Skeletal muscle tissue (tissue), 5 donors: ENCODE data around the gene IFNL1. TPM values are rescaled to one million over a fixed set of nuclear protein-coding genes. Genes with fewer than 3 reads are reported as not detected.
"Not testable (repeated sequence)": the region's sequence is repeated elsewhere in the genome, so short reads cannot be mapped to it uniquely, and the experiment has no call there.

Experiments
- H3K27ac ChIP-seq: one replicate; pipeline ENCODE4 v1.7.0; 2013; ENCODE audit warnings: mild to moderate bottlenecking, low read depth, low read length, inconsistent platforms
- H3K27me3 ChIP-seq, 3 donors: one replicate each; pipeline ENCODE4 v1.7.0; 2013; ENCODE audit warnings: low read length in 3 of 3; ENCODE audit not compliant: control insufficient read depth in 3 of 3, insufficient read depth in 3 of 3
- H3K36me3 ChIP-seq, 3 donors: one replicate each; pipeline ENCODE4 v1.7.0; 2013; ENCODE audit warnings: low read length in 3 of 3; ENCODE audit not compliant: control insufficient read depth in 3 of 3, insufficient read depth in 3 of 3
- H3K4me1 ChIP-seq, 3 donors: one replicate each; pipeline ENCODE4 v1.7.0; 2013; ENCODE audit warnings: low read length in 3 of 3, mild to moderate bottlenecking in 3 of 3; ENCODE audit not compliant: control insufficient read depth in 3 of 3, insufficient read depth in 3 of 3
- H3K4me3 ChIP-seq, 3 donors: one replicate each; pipeline ENCODE4 v1.7.0; 2013; ENCODE audit warnings: low read length in 3 of 3
- H3K9ac ChIP-seq, 3 donors: one replicate each; pipeline ENCODE4 v1.7.0; 2013; ENCODE audit warnings: low read length in 3 of 3, mild to moderate bottlenecking in 3 of 3, moderate library complexity in 2 of 3, low read depth in 1 of 3
- H3K9me3 ChIP-seq, 3 donors: one replicate each; pipeline ENCODE4 v1.7.0; 2013; ENCODE audit warnings: low read length in 3 of 3; ENCODE audit not compliant: control insufficient read depth in 3 of 3
- small RNA-seq: library from RNA; depleted of rRNA; stranded (forward); fragments of <200 nt; gene quantifications from one replicate; pipeline ENCODE3, GENCODE V24; 2014
- total RNA-seq: library from RNA; depleted of rRNA; stranded (reverse); fragments of >200 nt; gene quantifications from one replicate; pipeline ENCODE4 v1.2.3, GENCODE V29; 2014
- donor health status: Osteomylitis.

The IFNL1 gene
- total RNA-seq, 1 donor from 2014 or later: not detected

GRCh38 chr19:39340156-39340555, 43.9 kb downstream of the IFNL1 start:
- H3K36me3 ChIP-seq, H3K9me3 ChIP-seq, H3K27ac ChIP-seq, H3K27me3 ChIP-seq, H3K9ac ChIP-seq, H3K4me3 ChIP-seq: not testable (repeated sequence)
- peaks cover 20 to 35% (median 26%) of the 10 kb centered on the region in 3 donors for H3K4me1 ChIP-seq

GRCh38 chr19:39341129-39341718, 45.0 kb downstream of the IFNL1 start:
- Histone ChIP-seq H3K4me3 (peak overlapping the region; percentile 91 to 100 (median 98)), H3K36me3 (no peaks in the 10 kb centered on the region), H3K9me3 (no peaks in the 10 kb centered on the region), H3K27me3 (no peaks in the 10 kb centered on the region), H3K27ac (peak overlapping the region; percentile 86), H3K9ac (peak overlapping the region; percentile 89 to 99 (median 96)), H3K4me1 (peaks cover 29 to 46% (median 36%) of the 10 kb centered on the region in 3 donors)

- Histone ChIP-seq H3K4me3 (peak within 1 kb of the TSS; percentile 91 to 100 (median 98)), H3K36me3 (no peaks in the 10 kb centered on the region), H3K27ac (peak within 1 kb of the TSS; percentile 88), H3K4me1 (peaks cover 29 to 51% (median 37%) of the 10 kb centered on the region in 3 donors), H3K9me3 (no peaks in the 10 kb centered on the region), H3K27me3 (no peaks in the 10 kb centered on the region), H3K9ac (peak within 1 kb of the TSS; percentile 89 to 99 (median 96))
Observed at GRCh38 chr19:39341719-39342604, 45.8 kb downstream of the IFNL1 start, which contains the start of gene SAMD4B. Gene SAMD4B, plus strand, starts transcription at chr19:39342421. Its CDS starts 14,473 bp downstream, at chr19:39356894.

GRCh38 chr19:39342647-39343305, 46.6 kb downstream of the IFNL1 start:
- Histone ChIP-seq H3K27me3 (no peaks in the 10 kb centered on the region), H3K9ac (peak overlapping the region; percentile 83 to 94 (median 84)), H3K9me3 (no peaks in the 10 kb centered on the region), H3K4me3 (peak overlapping the region; percentile 73 to 77 (median 74)), H3K27ac (peak overlapping the region; percentile 88), H3K4me1 (peaks cover 29 to 56% (median 43%) of the 10 kb centered on the region in 3 donors), H3K36me3 (peaks cover 0 to 4% (median 0%) of the 10 kb centered on the region in 3 donors)

GRCh38 chr19:39345956-39346355, 49.7 kb downstream of the IFNL1 start:
- H3K9ac ChIP-seq: peak overlapping the region in 1 of 3 donors; percentile 53
- no peak overlapping the region for H3K27ac ChIP-seq
- peaks cover 24 to 50% (median 41%) of the 10 kb centered on the region in 3 donors for H3K4me1 ChIP-seq
- H3K27me3 ChIP-seq: no peaks in the 10 kb centered on the region
- no peak overlapping the region for H3K4me3 ChIP-seq
- H3K9me3 ChIP-seq: no peaks in the 10 kb centered on the region
- H3K36me3 ChIP-seq: peaks cover 0 to 11% (median 0%) of the 10 kb centered on the region in 3 donors

- H3K27me3 ChIP-seq: no peaks in the 10 kb centered on the region
- peaks cover 22 to 51% (median 48%) of the 10 kb centered on the region in 3 donors for H3K4me1 ChIP-seq
- H3K4me3 ChIP-seq: no peak overlapping the region
- H3K9me3 ChIP-seq: no peaks in the 10 kb centered on the region
- H3K36me3 ChIP-seq: peaks cover 2 to 11% (median 2%) of the 10 kb centered on the region in 3 donors
- H3K27ac ChIP-seq: no peak overlapping the region
- H3K9ac ChIP-seq: peak overlapping the region in 1 of 3 donors; percentile 21
Observed at GRCh38 chr19:39347332-39348164, 51.3 kb downstream of the IFNL1 start.

Small RNA genes within 50 kb of the gene (small RNA-seq; reads per million reads assigned to genes)
- 0.09 reads per million for gene AC011445.2

Other genes starting within 250 kb of the IFNL1 start
- not detected for gene ACP7, start 212.0 kb upstream of the IFNL1 start, total RNA-seq
- gene PAK4, start 170.6 kb upstream of the IFNL1 start, total RNA-seq: 2.1 TPM
- gene NCCRP1, start 99.4 kb upstream of the IFNL1 start, total RNA-seq: not detected
- not detected for gene SYCN, start 92.1 kb upstream of the IFNL1 start, total RNA-seq
- not detected for gene IFNL3, start 51.4 kb upstream of the IFNL1 start, total RNA-seq
- gene IFNL4, start 47.6 kb upstream of the IFNL1 start, total RNA-seq: not detected
- not detected for gene IFNL2, start 28.0 kb upstream of the IFNL1 start, total RNA-seq
- 0.52 TPM for gene LRFN1, start 24.5 kb downstream of the IFNL1 start, total RNA-seq
- gene GMFG, start 39.6 kb downstream of the IFNL1 start, total RNA-seq: 20.9 TPM
- gene SAMD4B, start 46.0 kb downstream of the IFNL1 start, total RNA-seq: 22.4 TPM
- 25.1 TPM for gene PAF1, start 94.7 kb downstream of the IFNL1 start, total RNA-seq
- 9.4 TPM for gene MED29, start 95.0 kb downstream of the IFNL1 start, total RNA-seq
- 3.1 TPM for gene ZFP36, start 110.4 kb downstream of the IFNL1 start, total RNA-seq
- gene PLEKHG2, start 116.3 kb downstream of the IFNL1 start, total RNA-seq: 15.7 TPM
- gene RPS16, start 139.5 kb downstream of the IFNL1 start, total RNA-seq: 128 TPM
- gene SUPT5H, start 149.2 kb downstream of the IFNL1 start, total RNA-seq: 40.7 TPM
- gene TIMM50, start 184.4 kb downstream of the IFNL1 start, total RNA-seq: 40.7 TPM
- gene DLL3, start 202.5 kb downstream of the IFNL1 start, total RNA-seq: not detected
- not detected for gene SELENOV, start 218.7 kb downstream of the IFNL1 start, total RNA-seq
- 2.6 TPM for gene EID2B, start 236.4 kb downstream of the IFNL1 start, total RNA-seq
- gene EID2, start 243.8 kb downstream of the IFNL1 start, total RNA-seq: 6.8 TPM